Kidney capillary endothelial cell (primary cell): ENCODE measurements around the gene LRFN3.
"Not testable (repeated sequence)": the region's sequence is repeated elsewhere in the genome, so short reads cannot be mapped to it uniquely, and the experiment has no call there.

Source experiments
- DNase-seq: peaks from one replicate; pipeline ENCODE4 v3.0.0-alpha.2; 2018; ENCODE audit warnings: low spot score

The LRFN3 gene

GRCh38 chr19:35905178-35905727 lies 30.9 kb upstream of the LRFN3 start:
- no peak for DNase-seq

GRCh38 chr19:35907377-35907745 lies 28.8 kb upstream of the LRFN3 start:
- no peak for DNase-seq

GRCh38 chr19:35908010-35908441 lies 28.1 kb upstream of the LRFN3 start, which contains the start of gene TYROBP:
TSS of gene TYROBP (minus strand) at chr19:35908295. CDS start at chr19:35908228, 67 bp downstream.
- DNase-seq: no peak

- no peak for DNase-seq
Observed at GRCh38 chr19:35908973-35909683, 27.0 kb upstream of the LRFN3 start.

- DNase-seq: no peak
Observed at GRCh38 chr19:35909684-35910035, 26.5 kb upstream of the LRFN3 start.

GRCh38 chr19:35910355-35910754 lies 25.8 kb upstream of the LRFN3 start:
- not testable (repeated sequence) for DNase-seq

GRCh38 chr19:35911173-35911572 lies 25.0 kb upstream of the LRFN3 start:
- no peak for DNase-seq

- DNase-seq: no peak
Observed at GRCh38 chr19:35911790-35912189, 24.4 kb upstream of the LRFN3 start.

- no peak for DNase-seq
Observed at GRCh38 chr19:35913589-35913988, 22.6 kb upstream of the LRFN3 start.

- no peak for DNase-seq
Observed at GRCh38 chr19:35915443-35915842, 20.7 kb upstream of the LRFN3 start.

GRCh38 chr19:35919306-35919705 lies 16.9 kb upstream of the LRFN3 start:
- DNase-seq: no peak

- DNase-seq: no peak
Observed at GRCh38 chr19:35921012-35921411, 15.2 kb upstream of the LRFN3 start.

- DNase-seq: no peak
Observed at GRCh38 chr19:35925501-35925900, 10.7 kb upstream of the LRFN3 start.

GRCh38 chr19:35928507-35928906 lies 7.7 kb upstream of the LRFN3 start:
- no peak for DNase-seq

- no peak for DNase-seq
Observed at GRCh38 chr19:35929876-35930275, 6.3 kb upstream of the LRFN3 start.

GRCh38 chr19:35931161-35931873 lies 4.9 kb upstream of the LRFN3 start:
- DNase-seq: peak; percentile 100

GRCh38 chr19:35931874-35932202 lies 4.3 kb upstream of the LRFN3 start:
- DNase-seq: no peak

- no peak for DNase-seq
Observed at GRCh38 chr19:35932291-35932936, 3.8 kb upstream of the LRFN3 start.

- DNase-seq: no peak
Observed at GRCh38 chr19:35936738-35937268, 629 bp downstream of the LRFN3 start.

- DNase-seq: no peak
Observed at GRCh38 chr19:35937345-35938281, 1.4 kb downstream of the LRFN3 start.
